Astrocyte (in vitro differentiated cells and primary cell): ENCODE measurements around the gene PPM1L. TPM values are rescaled to one million over a fixed set of nuclear protein-coding genes. Genes with fewer than 3 reads are reported as not detected.

Source experiments
- DNase-seq: peaks from one replicate; pipeline ENCODE4 v3.0.0-alpha.2; 2010; ENCODE audit warnings: low read depth
- FAIRE-seq: peaks from 2 replicates; lab custom pipeline; 2011; peaks lifted over from hg19 to GRCh38; lab: Jason Lieb, UNC
- H2AFZ ChIP-seq: 2 replicates; pipeline ENCODE4 v1.6.0; 2012; ENCODE audit warnings: low read depth, low read length, inconsistent platforms
- H3K27ac ChIP-seq: 2 replicates; pipeline ENCODE4 v1.5.1; 2011; ENCODE audit warnings: low read depth, low read length, inconsistent platforms
- H3K27me3 ChIP-seq: 2 replicates; pipeline ENCODE4 v1.6.0; 2011; ENCODE audit warnings: low read length, inconsistent platforms; ENCODE audit not compliant: insufficient read depth
- H3K36me3 ChIP-seq: 2 replicates; pipeline ENCODE4 v1.5.1; 2011; ENCODE audit warnings: low read length, inconsistent platforms; ENCODE audit not compliant: insufficient read depth
- H3K4me1 ChIP-seq: 2 replicates; pipeline ENCODE4 v1.5.1; 2011; ENCODE audit warnings: low read length, inconsistent platforms; ENCODE audit not compliant: insufficient read depth
- H3K4me2 ChIP-seq: 2 replicates; pipeline ENCODE4 v1.6.0; 2012; ENCODE audit warnings: low read length, inconsistent platforms
- H3K4me3 ChIP-seq: 2 replicates; pipeline ENCODE4 v1.5.1; 2011; ENCODE audit warnings: low read depth, mild to moderate bottlenecking, low read length, inconsistent platforms; ENCODE audit not compliant: insufficient read depth
- H3K79me2 ChIP-seq: 2 replicates; pipeline ENCODE4 v1.6.0; 2012; ENCODE audit warnings: mild to moderate bottlenecking, low read length, inconsistent platforms; ENCODE audit not compliant: insufficient read depth
- H3K9ac ChIP-seq: 2 replicates; pipeline ENCODE4 v1.6.0; 2012; ENCODE audit warnings: mild to moderate bottlenecking, low read length, inconsistent platforms
- H3K9me3 ChIP-seq: 2 replicates; pipeline ENCODE4 v1.5.1; 2012; ENCODE audit warnings: low read depth, mild to moderate bottlenecking, low read length, inconsistent platforms; ENCODE audit not compliant: insufficient read depth
- H4K20me1 ChIP-seq: 2 replicates; pipeline ENCODE4 v1.6.0; 2012; ENCODE audit warnings: low read length, inconsistent platforms; ENCODE audit not compliant: insufficient read depth
- H3K27ac Mint-ChIP-seq: one replicate; pipeline ENCODE4 v1.8.0; 2021; ENCODE audit warnings: mild to moderate bottlenecking, mixed read lengths; ENCODE audit not compliant: unreplicated experiment
- H3K27me3 Mint-ChIP-seq: one replicate; pipeline ENCODE4 v1.8.0; 2021; ENCODE audit warnings: low read depth, mixed read lengths; ENCODE audit not compliant: unreplicated experiment
- H3K36me3 Mint-ChIP-seq: one replicate; pipeline ENCODE4 v1.8.0; 2021; ENCODE audit warnings: low read depth, mixed read lengths; ENCODE audit not compliant: unreplicated experiment
- H3K4me1 Mint-ChIP-seq: one replicate; pipeline ENCODE4 v1.8.0; 2021; ENCODE audit warnings: low read depth, mixed read lengths; ENCODE audit not compliant: unreplicated experiment
- H3K4me3 Mint-ChIP-seq: one replicate; pipeline ENCODE4 v1.8.0; 2021; ENCODE audit warnings: mild to moderate bottlenecking, moderate library complexity, mixed read lengths; ENCODE audit not compliant: unreplicated experiment
- H3K9me3 Mint-ChIP-seq: one replicate; pipeline ENCODE4 v1.8.0; 2021; ENCODE audit warnings: mild to moderate bottlenecking, mixed read lengths; ENCODE audit not compliant: unreplicated experiment
- CTCF ChIP-seq: IDR thresholded peaks from 2 replicates; pipeline ENCODE4 v1.5.1; 2011; ENCODE audit warnings: low read depth, mild to moderate bottlenecking, inconsistent platforms, low read length, moderate library complexity; ENCODE audit not compliant: insufficient read depth
- EZH2 ChIP-seq: IDR thresholded peaks from 2 replicates; pipeline ENCODE4 v1.6.1; 2012; ENCODE audit warnings: mild to moderate bottlenecking, low read length, inconsistent platforms; ENCODE audit not compliant: insufficient read depth
- total RNA-seq: library from RNA; stranded (reverse); gene quantifications from 2 replicates; pipeline ENCODE4 v1.2.1, GENCODE V29; 2021

The PPM1L gene
- total RNA-seq, 1 donor from 2014 or later = 6.3 TPM

GRCh38 chr3:160758929-160759577, 3.0 kb downstream of the PPM1L start:
- Histone ChIP-seq H3K9ac (no peak overlapping the region), H4K20me1 (no peaks in the 10 kb centered on the region), H3K9me3 (no peaks in the 10 kb centered on the region), H3K4me2 (no peak overlapping the region), H2AFZ (no peak overlapping the region), H3K27me3 (peaks cover 14% of the 10 kb centered on the region), H3K27ac (no peak overlapping the region), H3K4me3 (no peak overlapping the region), H3K4me1 (peaks cover 12% of the 10 kb centered on the region), H3K36me3 (no peaks in the 10 kb centered on the region), H3K79me2 (no peaks in the 10 kb centered on the region)
- H3K36me3 Mint-ChIP-seq = peaks cover 3% of the 10 kb centered on the region
- TF ChIP-seq CTCF = no peak
- no peak for TF ChIP-seq EZH2
- H3K4me1 Mint-ChIP-seq = peaks cover 6% of the 10 kb centered on the region
- no peak for DNase-seq
- no peak overlapping the region for H3K4me3 Mint-ChIP-seq
- H3K27me3 Mint-ChIP-seq = peaks cover 28% of the 10 kb centered on the region
- H3K27ac Mint-ChIP-seq = no peak overlapping the region
- no peak for FAIRE-seq
- peaks cover 2% of the 10 kb centered on the region for H3K9me3 Mint-ChIP-seq

- Histone ChIP-seq H3K27me3 (peaks cover 1% of the 10 kb centered on the region), H3K27ac (no peak overlapping the region), H3K9ac (no peak overlapping the region), H3K36me3 (no peaks in the 10 kb centered on the region), H3K79me2 (no peaks in the 10 kb centered on the region), H2AFZ (no peak overlapping the region), H3K4me1 (no peaks in the 10 kb centered on the region), H3K9me3 (no peaks in the 10 kb centered on the region), H4K20me1 (no peaks in the 10 kb centered on the region), H3K4me3 (no peak overlapping the region), H3K4me2 (no peak overlapping the region)
- Mint-ChIP-seq H3K36me3 (no peaks in the 10 kb centered on the region), H3K9me3 (no peaks in the 10 kb centered on the region), H3K4me3 (no peak overlapping the region), H3K27ac (no peak overlapping the region), H3K4me1 (no peaks in the 10 kb centered on the region), H3K27me3 (peaks cover 9% of the 10 kb centered on the region)
- DNase-seq (no peak), FAIRE-seq (no peak)
- no peak for TF ChIP-seq EZH2
- TF ChIP-seq CTCF = no peak
Observed at GRCh38 chr3:160763073-160763472, 7.0 kb downstream of the PPM1L start.

GRCh38 chr3:160765211-160765610, 9.2 kb downstream of the PPM1L start:
- Histone ChIP-seq H3K9ac (no peak overlapping the region), H3K27me3 (no peaks in the 10 kb centered on the region), H2AFZ (no peak overlapping the region), H3K27ac (no peak overlapping the region), H3K79me2 (no peaks in the 10 kb centered on the region), H3K9me3 (no peaks in the 10 kb centered on the region), H4K20me1 (no peaks in the 10 kb centered on the region), H3K36me3 (no peaks in the 10 kb centered on the region), H3K4me1 (no peaks in the 10 kb centered on the region), H3K4me2 (no peak overlapping the region), H3K4me3 (no peak overlapping the region)
- Mint-ChIP-seq H3K4me3 (no peak overlapping the region), H3K27me3 (peaks cover 4% of the 10 kb centered on the region), H3K27ac (no peak overlapping the region), H3K4me1 (no peaks in the 10 kb centered on the region), H3K9me3 (no peaks in the 10 kb centered on the region), H3K36me3 (no peaks in the 10 kb centered on the region)
- DNase-seq = no peak
- FAIRE-seq = no peak
- no peak for TF ChIP-seq EZH2
- TF ChIP-seq CTCF = no peak
